ENCODE data around the gene OSBP2. TPM values are rescaled to one million over a fixed set of nuclear protein-coding genes. Genes with fewer than 3 reads are reported as not detected.

The OSBP2 gene
- total and polyA plus RNA-seq, 9 donors: 1.3 to 5.1 (median 1.4) TPM

DNA sequence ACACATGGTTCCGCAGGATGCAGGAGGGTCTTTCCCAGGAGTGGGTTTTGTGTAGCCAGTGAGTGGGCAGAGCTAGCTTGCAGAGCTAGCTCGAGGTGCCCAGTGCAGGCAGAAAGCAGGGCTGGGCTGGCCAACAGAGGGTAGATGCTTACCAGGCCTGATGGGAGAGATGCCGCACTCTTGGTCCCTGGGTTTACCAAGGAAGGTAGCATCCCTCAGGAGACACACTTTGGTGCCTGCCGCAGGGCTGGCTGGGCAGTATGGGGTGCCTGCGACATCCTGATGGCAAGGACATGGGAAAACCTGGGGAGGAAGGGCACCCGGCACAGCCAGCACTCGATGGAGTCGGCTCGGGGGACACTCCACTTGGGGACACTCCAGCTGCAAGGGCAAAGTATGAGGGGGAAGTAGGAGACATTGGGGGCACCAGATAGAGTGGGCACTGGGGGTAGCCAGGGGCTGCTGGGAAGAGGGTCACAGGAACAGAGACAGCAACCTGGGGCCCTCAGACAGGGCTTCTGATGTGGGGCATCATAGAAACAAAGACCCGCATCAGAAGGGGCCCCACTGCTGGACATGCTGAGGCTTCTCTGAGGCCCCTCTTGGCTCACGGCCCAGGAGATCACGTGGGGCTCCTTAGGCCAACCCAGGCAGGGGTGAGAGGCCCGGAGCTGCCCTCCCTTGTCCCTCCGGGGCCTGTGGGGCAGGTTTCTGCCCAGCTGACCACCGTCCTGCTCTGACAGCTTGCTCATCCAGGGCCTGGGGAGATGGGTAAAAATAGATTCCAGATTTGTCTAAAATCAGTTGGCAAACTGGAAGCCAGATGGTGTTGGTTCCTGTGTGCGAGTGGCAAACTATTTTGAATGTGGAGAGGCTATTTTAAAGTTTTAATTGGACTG is 184.1 kb downstream of the OSBP2 start:
- TF ChIP-seq POLR2A (IDR thresholded peaks at IDR 0.05) (no peak), EP300 (IDR thresholded peaks at IDR 0.05) (no peak)
- TF ChIP-seq, protein P1, sequence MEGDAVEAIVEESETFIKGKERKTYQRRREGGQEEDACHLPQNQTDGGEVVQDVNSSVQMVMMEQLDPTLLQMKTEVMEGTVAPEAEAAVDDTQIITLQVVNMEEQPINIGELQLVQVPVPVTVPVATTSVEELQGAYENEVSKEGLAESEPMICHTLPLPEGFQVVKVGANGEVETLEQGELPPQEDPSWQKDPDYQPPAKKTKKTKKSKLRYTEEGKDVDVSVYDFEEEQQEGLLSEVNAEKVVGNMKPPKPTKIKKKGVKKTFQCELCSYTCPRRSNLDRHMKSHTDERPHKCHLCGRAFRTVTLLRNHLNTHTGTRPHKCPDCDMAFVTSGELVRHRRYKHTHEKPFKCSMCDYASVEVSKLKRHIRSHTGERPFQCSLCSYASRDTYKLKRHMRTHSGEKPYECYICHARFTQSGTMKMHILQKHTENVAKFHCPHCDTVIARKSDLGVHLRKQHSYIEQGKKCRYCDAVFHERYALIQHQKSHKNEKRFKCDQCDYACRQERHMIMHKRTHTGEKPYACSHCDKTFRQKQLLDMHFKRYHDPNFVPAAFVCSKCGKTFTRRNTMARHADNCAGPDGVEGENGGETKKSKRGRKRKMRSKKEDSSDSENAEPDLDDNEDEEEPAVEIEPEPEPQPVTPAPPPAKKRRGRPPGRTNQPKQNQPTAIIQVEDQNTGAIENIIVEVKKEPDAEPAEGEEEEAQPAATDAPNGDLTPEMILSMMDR (IDR thresholded peaks at IDR 0.05): no peak
- no peaks in the 10 kb centered on the region for H3K36me3 ChIP-seq
- WGBS, 3 donors: 66 to 72% (median 71%) methylated on average over 16 of the region's 16 CpGs
- DNase-seq: no peak
- intact Hi-C loops (cut with DNase I): no loop called here
- H3K27ac ChIP-seq: no peak overlapping the region
- no peak overlapping the region for H3K4me3 ChIP-seq
- H3K9me3 ChIP-seq: no peaks in the 10 kb centered on the region
- no peaks in the 10 kb centered on the region for H3K27me3 ChIP-seq
- no peaks in the 10 kb centered on the region for H3K4me1 ChIP-seq (ENCODE audit: insufficient read depth)

DNA sequence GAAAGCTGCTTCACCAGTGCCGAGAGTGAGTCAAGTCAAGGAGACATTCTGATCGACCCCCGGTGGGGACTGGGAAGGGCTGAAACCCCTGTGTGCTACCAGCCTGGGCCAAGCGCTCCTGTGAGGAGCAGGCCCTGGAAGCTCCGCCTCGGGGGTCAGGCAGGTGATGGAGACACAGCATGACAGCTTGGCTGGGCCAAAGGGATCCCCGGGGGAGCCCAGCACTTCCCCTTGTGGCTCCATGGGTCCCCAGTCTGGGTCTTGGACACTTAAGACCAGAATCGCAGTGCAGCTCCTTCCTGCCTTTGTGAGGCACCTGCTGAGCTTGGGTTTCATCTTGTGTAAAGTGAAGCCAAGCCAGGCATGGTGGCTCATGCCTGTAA is 184.7 kb downstream of the OSBP2 start:
- no peak for TF ChIP-seq EP300 (IDR thresholded peaks at IDR 0.05)
- TF ChIP-seq, protein P1 (IDR thresholded peaks at IDR 0.05): no peak
- TF ChIP-seq POLR2A (IDR thresholded peaks at IDR 0.05): no peak
- H3K4me1 ChIP-seq (ENCODE audit: insufficient read depth): no peaks in the 10 kb centered on the region
- WGBS, 3 donors: 66 to 76% (median 72%) methylated on average over 5 to 8 of the region's 8 CpGs

DNA sequence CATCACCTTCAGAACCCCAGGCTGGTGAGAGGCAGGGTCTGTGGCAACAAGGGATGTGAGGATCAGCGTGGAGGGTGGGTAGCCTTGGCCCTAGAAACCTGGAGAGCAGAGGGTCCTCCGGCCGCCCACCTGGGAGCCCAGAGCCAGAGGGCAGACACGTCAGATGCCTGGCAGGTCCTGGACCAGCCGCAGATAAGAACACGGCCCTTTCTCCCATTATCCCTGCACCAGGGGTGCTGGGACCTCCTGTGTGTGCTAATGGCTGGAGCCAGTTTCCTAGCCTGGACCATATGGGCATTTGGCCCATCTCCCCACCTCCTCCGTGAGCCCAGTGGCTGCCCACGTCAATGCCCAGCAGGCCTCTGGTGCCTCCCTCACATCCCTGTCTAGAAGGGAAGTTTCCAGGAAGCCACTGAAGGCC is 185.5 kb downstream of the OSBP2 start:
- H3K27ac ChIP-seq: no peak overlapping the region
- no peak for TF ChIP-seq EP300 (IDR thresholded peaks at IDR 0.05)
- TF ChIP-seq, protein P1 (IDR thresholded peaks at IDR 0.05): no peak
- no peak for TF ChIP-seq POLR2A (IDR thresholded peaks at IDR 0.05)
- no peaks in the 10 kb centered on the region for H3K36me3 ChIP-seq
- H3K4me1 ChIP-seq (ENCODE audit: insufficient read depth): no peaks in the 10 kb centered on the region
- H3K27me3 ChIP-seq: no peaks in the 10 kb centered on the region
- WGBS, 3 donors: 88 to 92% (median 88%) methylated on average over 4 to 8 of the region's 8 CpGs
- no peaks in the 10 kb centered on the region for H3K9me3 ChIP-seq
- no peak for DNase-seq
- intact Hi-C loops (cut with DNase I): no loop called here
- no peak overlapping the region for H3K4me3 ChIP-seq

More for the DNA sequence above, 184.7 kb downstream of the OSBP2 start:
- intact Hi-C loops (cut with DNase I): no loop called here
- Histone ChIP-seq H3K27ac (no peak overlapping the region), H3K27me3 (no peaks in the 10 kb centered on the region), H3K36me3 (no peaks in the 10 kb centered on the region), H3K9me3 (no peaks in the 10 kb centered on the region), H3K4me3 (no peak overlapping the region)
- no peak for DNase-seq

DNA sequence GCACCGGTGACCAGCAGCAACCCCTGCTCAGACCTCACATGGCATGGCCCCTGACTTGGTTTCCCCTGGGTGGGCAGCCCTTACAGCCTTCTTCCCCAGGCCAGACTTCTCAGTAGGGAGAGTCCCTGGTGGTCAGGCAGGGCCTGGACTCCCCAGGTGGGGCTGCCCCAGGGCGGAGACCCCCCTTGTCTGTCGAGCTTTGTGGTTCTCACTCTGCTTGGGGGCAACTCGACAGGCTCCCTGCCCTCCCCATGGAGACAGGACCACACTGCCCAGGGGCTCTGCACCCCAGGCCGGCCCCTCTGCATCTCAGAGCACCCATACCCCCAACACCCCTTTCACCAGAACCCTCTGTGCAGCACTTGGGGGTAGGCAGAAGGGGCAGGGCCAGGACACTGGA is 186.2 kb downstream of the OSBP2 start:
- H3K27me3 ChIP-seq: no peaks in the 10 kb centered on the region
- H3K9me3 ChIP-seq: no peaks in the 10 kb centered on the region
- H3K4me3 ChIP-seq: no peak overlapping the region
- TF ChIP-seq, protein P1 (IDR thresholded peaks at IDR 0.05): no peak
- TF ChIP-seq EP300 (IDR thresholded peaks at IDR 0.05) (no peak), POLR2A (IDR thresholded peaks at IDR 0.05) (no peak)
- intact Hi-C loops (cut with DNase I): no loop called here
- DNase-seq: no peak
- H3K36me3 ChIP-seq: no peaks in the 10 kb centered on the region
- H3K4me1 ChIP-seq (ENCODE audit: insufficient read depth): no peaks in the 10 kb centered on the region
- 87 to 94% (median 90%) methylated on average over 5 of the region's 5 CpGs for WGBS, 3 donors
- no peak overlapping the region for H3K27ac ChIP-seq
